HepG2 (cell line): ENCODE data around the gene ZBED6. TPM values are rescaled to one million over a fixed set of nuclear protein-coding genes. Genes with fewer than 3 reads are reported as not detected.
"Not testable (repeated sequence)": the region's sequence is repeated elsewhere in the genome, so short reads cannot be mapped to it uniquely, and the experiment has no call there.

Experiments used
- ATAC-seq: fragments of 200-7000 bp; cut with Tn5 transposase; 3 replicates; pipeline ENCODE4 v1.9.1; 2020; ENCODE audit warnings: mild to moderate bottlenecking, moderate library complexity
- BruUV-seq: library from RNA; stranded (reverse); fragments of 400-500 nt; replicated peaks from 2 replicates; lab custom pipeline; 2021; lab: Mats Ljungman, UMichigan
- CTCF ChIA-PET: fragments of 300-600 bp; formaldehyde crosslinking; extraction: SDS; loops from one replicate; lab custom pipeline; 2021; ENCODE audit warnings: low total read pairs, inconsistent platforms, low intra/inter-chr PET ratio; lab: Yijun Ruan, JAX
- POLR2A ChIA-PET: fragments of 350-600 bp; sonication (Branson Sonifier 250); formaldehyde crosslinking; loops from one replicate; lab custom pipeline; 2020; ENCODE audit warnings: antibody characterized with exemption, inconsistent platforms; lab: Yijun Ruan, JAX
- DNase-seq: peaks from one replicate; pipeline ENCODE4 v3.0.0-alpha.2; 2015; ENCODE audit warnings: low spot score
- FAIRE-seq: peaks from 3 replicates; lab custom pipeline; 2011; peaks lifted over from hg19 to GRCh38; lab: Jason Lieb, UNC
- H2AFZ ChIP-seq: one replicate; pipeline ENCODE4 v1.6.1; 2011; ENCODE audit warnings: low read length, inconsistent platforms
- H3K27ac ChIP-seq: fragments of 300-600 bp; 3 replicates; pipeline ENCODE4 v1.8.0; 2011; ENCODE audit warnings: mixed run types, mild to moderate bottlenecking, mixed read lengths, low read length, inconsistent platforms; ENCODE audit not compliant: insufficient read depth; ENCODE audit errors: extremely low read length
- H3K27me3 ChIP-seq, 2 experiments: fragments of 200-600 bp in 1 of 2; 2 replicates in 1 of 2; 3 replicates in 1 of 2; pipeline versions ENCODE4 v1.6.0 to v1.8.0; 2011; ENCODE audit warnings: low read length in 2 of 2, mild to moderate bottlenecking in 2 of 2, moderate library complexity in 2 of 2, inconsistent platforms in 1 of 2; ENCODE audit not compliant: insufficient read depth in 2 of 2, control insufficient read depth in 1 of 2
- H3K36me3 ChIP-seq, 2 experiments: fragments of 200-600 bp in 1 of 2; replicated peaks in 1 of 2; 2 replicates in 1 of 2; 3 replicates in 1 of 2; pipeline versions ENCODE4 v1.5.1 to v1.8.0; 2011; ENCODE audit warnings: low read length in 2 of 2, inconsistent platforms in 1 of 2; ENCODE audit not compliant: insufficient read depth in 2 of 2, control insufficient read depth in 1 of 2
- H3K4me1 ChIP-seq: 2 replicates; pipeline ENCODE4 v1.5.1; 2012; ENCODE audit warnings: low read length, inconsistent platforms; ENCODE audit not compliant: insufficient read depth
- H3K4me2 ChIP-seq: 2 replicates; pipeline ENCODE4 v1.6.0; 2011; ENCODE audit warnings: low read depth, low read length, inconsistent platforms
- H3K4me3 ChIP-seq, 3 experiments: fragments of 200-600 bp in 1 of 3; sonication (generic), shearing (Covaris generic) in 1 of 3; replicated peaks in 1 of 3; 2 replicates each; pipeline ENCODE4 v1.5.1; 2011 to 2016; ENCODE audit warnings: low read length in 3 of 3, inconsistent platforms in 2 of 3, low read depth in 2 of 3, mild to moderate bottlenecking in 2 of 3, control low read depth in 1 of 3, mixed read lengths in 1 of 3; ENCODE audit not compliant: insufficient read depth in 1 of 3
- H3K79me2 ChIP-seq: one replicate; pipeline ENCODE4 v1.6.1; 2011; ENCODE audit warnings: low read length, inconsistent platforms; ENCODE audit not compliant: insufficient read depth
- H3K9ac ChIP-seq: 2 replicates; pipeline ENCODE4 v1.6.0; 2011; ENCODE audit warnings: mild to moderate bottlenecking, low read depth, low read length, inconsistent platforms; ENCODE audit not compliant: insufficient read depth
- H3K9me3 ChIP-seq: 2 replicates; pipeline ENCODE4 v1.5.1; 2012; ENCODE audit warnings: mild to moderate bottlenecking, low read length
- H4K20me1 ChIP-seq: 2 replicates; pipeline ENCODE4 v1.6.0; 2011; ENCODE audit warnings: inconsistent platforms, mild to moderate bottlenecking, low read length, moderate library complexity; ENCODE audit not compliant: insufficient read depth
- CBX1 ChIP-seq: IDR thresholded peaks from one replicate; pipeline ENCODE4 v1.6.1; 2016; ENCODE audit warnings: antibody characterized with exemption, low read depth
- ERF ChIP-seq: IDR thresholded peaks from 2 replicates; pipeline ENCODE4 v1.6.1; 2018; ENCODE audit warnings: missing biosample characterization, missing genetic modification reagents
- EZH2 ChIP-seq: conservative IDR thresholded peaks from 2 replicates; pipeline ENCODE4 v1.6.1; 2012; ENCODE audit warnings: mild to moderate bottlenecking, low read depth, low read length, moderate library complexity
- KDM5A ChIP-seq: fragments of 200-600 bp; sonication (generic); IDR thresholded peaks from 2 replicates; pipeline ENCODE4 v1.7.0; 2018; ENCODE audit warnings: antibody characterized with exemption, mild to moderate bottlenecking, low read length, borderline replicate concordance
- MIER3 ChIP-seq: IDR thresholded peaks from 2 replicates; pipeline ENCODE4 v1.6.1; 2016; ENCODE audit warnings: missing compliant biosample characterization, borderline replicate concordance
- PCBP2 ChIP-seq: fragments of 200-400 bp; formaldehyde crosslinking; optimal IDR thresholded peaks from 2 replicates; pipeline ENCODE3; 2018; ENCODE audit warnings: low read length, low read depth; ENCODE audit not compliant: poor library complexity, severe bottlenecking
- SRSF4 ChIP-seq: fragments of 200-400 bp; formaldehyde crosslinking; IDR thresholded peaks from one replicate; pipeline ENCODE4 v1.6.1; 2018; ENCODE audit warnings: mild to moderate bottlenecking, low read depth, low read length, moderate library complexity; ENCODE audit not compliant: poor library complexity, severe bottlenecking
- SRY ChIP-seq: sonication (generic); formaldehyde crosslinking; IDR thresholded peaks from 2 replicates; pipeline ENCODE4 v1.8.0; 2022; ENCODE audit warnings: mild to moderate bottlenecking, missing genetic modification reagents
- TBX3 ChIP-seq: fragments of 450-650 bp; IDR thresholded peaks from 2 replicates; pipeline ENCODE4 v1.6.1; 2017; ENCODE audit warnings: antibody characterized with exemption, mild to moderate bottlenecking, inconsistent platforms, borderline replicate concordance
- ZNF292 ChIP-seq: sonication (generic); formaldehyde crosslinking; IDR thresholded peaks from 2 replicates; pipeline ENCODE4 v1.8.1; 2022; ENCODE audit warnings: mild to moderate bottlenecking, low read depth, missing genetic modification reagents, borderline replicate concordance
- ZNF619 ChIP-seq: sonication (generic); formaldehyde crosslinking; IDR thresholded peaks from 2 replicates; pipeline ENCODE4 v1.4.0; 2020; ENCODE audit warnings: mild to moderate bottlenecking, missing genetic modification reagents
- WGBS: methylation state at CpG from one replicate; pipeline ENCODE4 v1.1.6; 2017; ENCODE audit warnings: low lambda C conversion rate; 5-methylcytosine and 5-hydroxymethylcytosine counted together
- in situ Hi-C: cut with HindIII; loops from 2 replicates; pipeline ENCODE4 v1.10.0; 2017; ENCODE audit warnings: low pct_unique_long_range_greater_than_20kb; ENCODE audit not compliant: extremely low pct_ligation_motif_present
- intact Hi-C: fragments of 100-400 bp; cut with micrococcal nuclease; formaldehyde crosslinking; loops from one replicate; pipeline ENCODE4 v1.10.0; 2022; ENCODE audit not compliant: unreplicated experiment
- polyA plus RNA-seq, 8 experiments: library from polyadenylated mRNA; depleted of rRNA in 3 of 8; stranded (reverse) in 7 of 8; unstranded in 1 of 8; fragments of >200 nt; fragmentation: Illumina TruSeq in 4 of 8; extraction: Trizol in 4 of 8; gene quantifications; 2 replicates each; pipeline versions ENCODE4 v1.2.1 to v1.2.3, GENCODE V29; 2011 to 2016; ENCODE audit warnings: low read depth in 4 of 8, missing spikeins in 1 of 8, mixed read lengths in 1 of 8; ENCODE audit not compliant: insufficient read depth in 1 of 8
- total RNA-seq, 5 experiments: library from RNA; depleted of rRNA; stranded (reverse); fragments of >200 nt; fragmentation: Illumina TruSeq; extraction: Trizol; gene quantifications; 2 replicates each; pipeline ENCODE4 v1.2.3, GENCODE V29; 2016; ENCODE audit warnings: low read depth in 1 of 5
- TF ChIP-seq, protein P1 (sequence below): sonication (generic); formaldehyde crosslinking; conservative IDR thresholded peaks from 2 replicates; pipeline ENCODE4 v1.8.0; 2022; ENCODE audit warnings: missing genetic modification reagents

ZBED6 gene
- total and polyA plus RNA-seq, 2 of the 13 experiments (the other 11 are each of a cell fraction or from before 2014, with no cell fraction given) = 9.3 to 12.5 TPM

DNA sequence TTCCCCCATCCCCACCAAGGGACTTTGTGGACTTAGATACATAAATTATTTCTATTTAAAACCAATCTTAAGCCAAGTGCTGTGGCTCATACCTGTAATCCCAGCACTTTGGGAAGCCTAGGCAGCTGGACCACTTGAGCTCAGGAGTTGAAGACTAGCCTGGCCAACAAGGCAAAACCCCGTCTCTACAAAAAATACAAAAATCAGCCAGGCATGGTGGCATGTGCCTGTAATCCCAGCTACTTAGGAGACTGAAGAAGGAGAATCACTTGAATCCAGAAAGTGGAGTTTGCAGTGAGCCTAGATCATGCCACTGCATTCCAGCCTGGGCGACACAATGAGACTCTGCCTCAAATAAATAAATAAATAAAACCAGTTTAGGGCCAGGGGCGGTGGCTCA, 34.9 kb upstream of the ZBED6 start:
- no peak for TF ChIP-seq CBX1
- no peak for TF ChIP-seq ZNF619 (CRISPR knock-in tag)
- H2AFZ ChIP-seq = no peak overlapping the region
- no peaks in the 10 kb centered on the region for H3K36me3 ChIP-seq
- no TSS peak for BruUV-seq
- WGBS = 49% methylated on average over 3 of the region's 3 CpGs
- intact Hi-C loops (no loop called here), in situ Hi-C loops (no loop called here)
- no peak overlapping the region for H3K9ac ChIP-seq
- ChIA-PET CTCF (no interaction called here), POLR2A (no interaction called here)
- no peaks in the 10 kb centered on the region for H3K27me3 ChIP-seq
- H3K4me3 ChIP-seq = no peak overlapping the region
- H4K20me1 ChIP-seq = no peaks in the 10 kb centered on the region
- no peaks in the 10 kb centered on the region for H3K9me3 ChIP-seq
- FAIRE-seq = no peak
- no peak overlapping the region for H3K27ac ChIP-seq
- ATAC-seq = no peak
- no peaks in the 10 kb centered on the region for H3K4me1 ChIP-seq
- H3K4me2 ChIP-seq = no peak overlapping the region
- no peak for DNase-seq
- no peaks in the 10 kb centered on the region for H3K79me2 ChIP-seq

DNA sequence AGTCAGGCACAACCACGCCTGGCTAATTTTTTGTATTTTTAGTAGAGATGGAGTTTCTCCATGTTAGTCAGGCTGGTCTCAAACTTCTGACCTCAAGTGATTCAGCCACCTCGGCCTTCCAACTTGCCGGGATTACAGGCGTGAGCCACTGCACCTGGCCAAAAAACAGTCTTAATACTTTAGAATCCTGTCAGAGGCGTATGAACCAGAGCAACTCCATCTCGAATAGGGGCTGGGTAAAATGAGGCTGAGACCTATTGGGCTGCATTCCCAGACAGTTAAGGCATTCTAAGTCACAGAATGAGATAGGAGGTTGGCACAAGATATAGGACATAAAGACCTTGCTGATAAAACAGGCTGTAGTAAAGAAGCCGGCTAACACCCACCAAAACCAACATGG, 33.5 kb upstream of the ZBED6 start:
- H3K79me2 ChIP-seq, CTCF ChIA-PET, H3K27me3 ChIP-seq, FAIRE-seq, H3K9me3 ChIP-seq, H3K27ac ChIP-seq, BruUV-seq, H4K20me1 ChIP-seq, H3K9ac ChIP-seq, H3K36me3 ChIP-seq, H2AFZ ChIP-seq, POLR2A ChIA-PET, intact Hi-C loops, DNase-seq, ATAC-seq, H3K4me1 ChIP-seq, H3K4me2 ChIP-seq, H3K4me3 ChIP-seq, in situ Hi-C loops: not testable (repeated sequence)
- 57% methylated on average over 7 of the region's 7 CpGs for WGBS

DNA sequence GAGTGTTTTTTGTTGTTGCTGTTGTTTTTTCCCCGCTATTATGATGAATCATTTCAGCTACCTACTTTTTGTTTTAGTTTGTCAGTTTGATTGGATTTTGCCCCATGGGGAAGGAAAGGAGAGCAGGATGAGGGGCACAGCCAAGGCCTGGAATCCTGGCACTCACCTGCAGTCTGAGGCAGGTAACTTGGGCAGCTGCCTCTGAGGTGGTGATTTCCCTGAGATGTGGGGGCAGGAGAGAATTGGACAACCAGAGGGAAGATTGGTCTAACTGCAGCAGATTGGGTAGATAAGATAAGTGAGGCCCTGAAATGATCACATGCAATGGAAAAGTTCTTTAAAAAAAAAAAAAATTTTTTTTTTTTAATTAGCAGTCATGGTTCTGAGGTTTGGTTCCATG, 31.9 kb upstream of the ZBED6 start:
- Histone ChIP-seq H4K20me1 (no peaks in the 10 kb centered on the region), H3K79me2 (no peaks in the 10 kb centered on the region), H3K4me1 (peaks cover 5% of the 10 kb centered on the region), H3K4me2 (no peak overlapping the region), H3K4me3 (no peak overlapping the region), H3K27me3 (no peaks in the 10 kb centered on the region), H3K27ac (no peak overlapping the region), H2AFZ (no peak overlapping the region), H3K9me3 (no peaks in the 10 kb centered on the region), H3K9ac (no peak overlapping the region), H3K36me3 (no peaks in the 10 kb centered on the region)
- POLR2A ChIA-PET = no interaction called here
- intact Hi-C loops (no loop called here), in situ Hi-C loops (no loop called here)
- no peak for DNase-seq
- WGBS = 88% methylated on average over 1 of the region's 1 CpG
- CTCF ChIA-PET = no interaction called here
- no TSS peak for BruUV-seq
- ATAC-seq = no peak
- FAIRE-seq = no peak
- TF ChIP-seq ZNF292 (CRISPR knock-in tag) = no peak
- no peak for TF ChIP-seq KDM5A
- no peak for TF ChIP-seq EZH2
- TF ChIP-seq PCBP2 = no peak
- TF ChIP-seq, protein P1, sequence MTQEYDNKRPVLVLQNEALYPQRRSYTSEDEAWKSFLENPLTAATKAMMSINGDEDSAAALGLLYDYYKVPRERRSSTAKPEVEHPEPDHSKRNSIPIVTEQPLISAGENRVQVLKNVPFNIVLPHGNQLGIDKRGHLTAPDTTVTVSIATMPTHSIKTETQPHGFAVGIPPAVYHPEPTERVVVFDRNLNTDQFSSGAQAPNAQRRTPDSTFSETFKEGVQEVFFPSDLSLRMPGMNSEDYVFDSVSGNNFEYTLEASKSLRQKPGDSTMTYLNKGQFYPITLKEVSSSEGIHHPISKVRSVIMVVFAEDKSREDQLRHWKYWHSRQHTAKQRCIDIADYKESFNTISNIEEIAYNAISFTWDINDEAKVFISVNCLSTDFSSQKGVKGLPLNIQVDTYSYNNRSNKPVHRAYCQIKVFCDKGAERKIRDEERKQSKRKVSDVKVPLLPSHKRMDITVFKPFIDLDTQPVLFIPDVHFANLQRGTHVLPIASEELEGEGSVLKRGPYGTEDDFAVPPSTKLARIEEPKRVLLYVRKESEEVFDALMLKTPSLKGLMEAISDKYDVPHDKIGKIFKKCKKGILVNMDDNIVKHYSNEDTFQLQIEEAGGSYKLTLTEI = no peak
- TF ChIP-seq TBX3 = no peak
- TF ChIP-seq SRY (CRISPR knock-in tag) = no peak
- no peak for TF ChIP-seq ERF (CRISPR knock-in tag)
- no peak for TF ChIP-seq SRSF4
- no peak for TF ChIP-seq MIER3 (CRISPR knock-in tag)
